Left lobe of liver (tissue), 2 donors: ENCODE measurements around the gene JMJD1C. TPM values are rescaled to one million over a fixed set of nuclear protein-coding genes. Genes with fewer than 3 reads are reported as not detected.
"Not testable (repeated sequence)": the region's sequence is repeated elsewhere in the genome, so short reads cannot be mapped to it uniquely, and the experiment has no call there.

ENCODE experiments used
- ATAC-seq: fragments of 200-7000 bp; cut with Tn5 transposase; one replicate; pipeline ENCODE4 v1.9.1; 2020; ENCODE audit warnings: mild to moderate bottlenecking, moderate library complexity
- DNase-seq: peaks from one replicate; pipeline ENCODE4 v3.0.0-alpha.2; 2020; ENCODE audit warnings: low spot score
- total RNA-seq: library from RNA; stranded (reverse); gene quantifications from one replicate; pipeline ENCODE4 v1.2.1, GENCODE V29; 2021
- donor health status: DM: no; HTN: no; CAD: no; lungs with moderate emphysema.
- donor health status: DM: no; HTN: yes; CAD: no.

The JMJD1C gene
- total RNA-seq, 1 donor from 2014 or later, result 32.0 TPM

- ATAC-seq (no peak), DNase-seq (no peak)
These were observed 52.3 kb downstream of the JMJD1C start for GRCh38 chr10:63413429-63413828.

GRCh38 chr10:63412304-63412703 lies 53.5 kb downstream of the JMJD1C start:
- ATAC-seq (no peak), DNase-seq (no peak)

- no peak for ATAC-seq
- no peak for DNase-seq
These were observed 55.1 kb downstream of the JMJD1C start for GRCh38 chr10:63410633-63411032.

GRCh38 chr10:63409465-63410027 lies 56.2 kb downstream of the JMJD1C start:
- DNase-seq, result no peak
- ATAC-seq, result no peak

- no peak for DNase-seq
- ATAC-seq, result no peak
These were observed 58.6 kb downstream of the JMJD1C start for GRCh38 chr10:63407136-63407662.

GRCh38 chr10:63396133-63396761 lies 69.5 kb downstream of the JMJD1C start:
- DNase-seq (no peak), ATAC-seq (peak; percentile 17)

- DNase-seq (no peak), ATAC-seq (no peak)
These were observed 72.7 kb downstream of the JMJD1C start for GRCh38 chr10:63393050-63393449.

- ATAC-seq, result no peak
- DNase-seq, result no peak
These were observed 73.6 kb downstream of the JMJD1C start for GRCh38 chr10:63392224-63392623.

- DNase-seq (no peak), ATAC-seq (peak; percentile 63)
These were observed 74.0 kb downstream of the JMJD1C start for GRCh38 chr10:63391812-63392211.

GRCh38 chr10:63390521-63390920 lies 75.3 kb downstream of the JMJD1C start:
- no peak for DNase-seq
- no peak for ATAC-seq

- ATAC-seq, result peak; percentile 34
- no peak for DNase-seq
These were observed 77.3 kb downstream of the JMJD1C start for GRCh38 chr10:63388421-63389031.

GRCh38 chr10:63385254-63385653 lies 80.5 kb downstream of the JMJD1C start:
- DNase-seq (no peak), ATAC-seq (no peak)

GRCh38 chr10:63384675-63385074 lies 81.1 kb downstream of the JMJD1C start:
- DNase-seq (no peak), ATAC-seq (peak; percentile 30)

- no peak for ATAC-seq
- no peak for DNase-seq
These were observed 81.8 kb downstream of the JMJD1C start for GRCh38 chr10:63384001-63384400.

GRCh38 chr10:63383141-63383540 lies 82.6 kb downstream of the JMJD1C start:
- DNase-seq, result no peak
- ATAC-seq, result no peak

- ATAC-seq, result no peak
- DNase-seq, result no peak
These were observed 83.7 kb downstream of the JMJD1C start for GRCh38 chr10:63382066-63382465.

- DNase-seq, ATAC-seq: not testable (repeated sequence)
These were observed 88.5 kb downstream of the JMJD1C start for GRCh38 chr10:63377305-63377661.

- no peak for ATAC-seq
- DNase-seq, result no peak
These were observed 89.0 kb downstream of the JMJD1C start for GRCh38 chr10:63376560-63377304.

GRCh38 chr10:63375859-63376258 lies 89.9 kb downstream of the JMJD1C start:
- DNase-seq, result no peak
- no peak for ATAC-seq

- DNase-seq (no peak), ATAC-seq (no peak)
These were observed 90.3 kb downstream of the JMJD1C start for GRCh38 chr10:63375458-63375857.

GRCh38 chr10:63374991-63375390 lies 90.8 kb downstream of the JMJD1C start:
- no peak for DNase-seq
- no peak for ATAC-seq

- no peak for ATAC-seq
- DNase-seq, result no peak
These were observed 92.6 kb downstream of the JMJD1C start for GRCh38 chr10:63373176-63373575.
